Measurements from ENCODE around the gene ADAD2.

The ADAD2 gene

DNA sequence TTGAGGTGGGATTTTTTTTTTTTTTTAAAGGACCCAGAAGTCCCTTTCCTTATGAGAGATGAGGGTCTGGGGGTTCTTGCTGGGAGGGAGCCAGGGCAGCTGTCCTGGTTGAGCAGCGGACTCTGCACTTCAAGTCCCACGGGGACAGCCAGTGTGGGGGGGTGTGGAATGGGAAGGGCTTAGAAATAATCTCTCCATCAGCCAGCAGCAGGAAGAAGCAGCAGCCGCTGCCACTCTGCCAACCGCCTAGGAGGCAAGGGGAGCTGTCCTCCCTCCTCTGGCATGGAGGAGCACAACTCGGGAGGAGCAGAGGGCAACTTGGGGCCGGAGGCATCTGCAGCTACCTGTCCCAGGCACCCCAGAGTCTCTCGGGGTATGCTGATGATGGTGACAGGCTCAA is 49.0 kb downstream of the ADAD2 start, which contains the start of gene KCNG4:
Gene KCNG4, minus strand, starts transcription at position 104 of the 400 bp plus-strand sequence. CDS start 2,527 bp downstream, outside the sequence.
- Histone ChIP-seq H3K4me1 (ENCODE audit: insufficient read depth, low read length) (no peaks in the 10 kb centered on the region), H3K4me3 (ENCODE audit: low read depth in 1 of 2, low read length in 2 of 2) (no peak within 1 kb of the TSS), H3K27ac (ENCODE audit: low read length) (no peak within 1 kb of the TSS), H4K20me1 (ENCODE audit: insufficient read depth, low read length) (peaks cover 7% of the 10 kb centered on the region; the same call in 1 of the 2 replicates), H3K9ac (ENCODE audit: low read depth, low read length) (no peak within 1 kb of the TSS), H3K36me3 (ENCODE audit: insufficient read depth, low read length) (no peaks in the 10 kb centered on the region), H3K79me2 (ENCODE audit: insufficient read depth, low read length) (no peaks in the 10 kb centered on the region), H3K4me2 (ENCODE audit: insufficient read depth, low read length) (no peak within 1 kb of the TSS), H3K9me3 (ENCODE audit: insufficient read depth, low read length, severe bottlenecking) (no peaks in the 10 kb centered on the region), H2AFZ (ENCODE audit: low read depth, low read length) (no peak within 1 kb of the TSS), H3K27me3 (ENCODE audit: insufficient read depth, low read length, poor library complexity) (peaks cover 33% of the 10 kb centered on the region)
- ATAC-seq (ENCODE audit: insufficient read depth, low read depth) = no peak
- no peak for TF ChIP-seq EZH2 (IDR thresholded peaks at IDR 0.05; ENCODE audit: borderline replicate concordance, low read depth, low read length, severe bottlenecking)
- TF ChIP-seq, protein P1, sequence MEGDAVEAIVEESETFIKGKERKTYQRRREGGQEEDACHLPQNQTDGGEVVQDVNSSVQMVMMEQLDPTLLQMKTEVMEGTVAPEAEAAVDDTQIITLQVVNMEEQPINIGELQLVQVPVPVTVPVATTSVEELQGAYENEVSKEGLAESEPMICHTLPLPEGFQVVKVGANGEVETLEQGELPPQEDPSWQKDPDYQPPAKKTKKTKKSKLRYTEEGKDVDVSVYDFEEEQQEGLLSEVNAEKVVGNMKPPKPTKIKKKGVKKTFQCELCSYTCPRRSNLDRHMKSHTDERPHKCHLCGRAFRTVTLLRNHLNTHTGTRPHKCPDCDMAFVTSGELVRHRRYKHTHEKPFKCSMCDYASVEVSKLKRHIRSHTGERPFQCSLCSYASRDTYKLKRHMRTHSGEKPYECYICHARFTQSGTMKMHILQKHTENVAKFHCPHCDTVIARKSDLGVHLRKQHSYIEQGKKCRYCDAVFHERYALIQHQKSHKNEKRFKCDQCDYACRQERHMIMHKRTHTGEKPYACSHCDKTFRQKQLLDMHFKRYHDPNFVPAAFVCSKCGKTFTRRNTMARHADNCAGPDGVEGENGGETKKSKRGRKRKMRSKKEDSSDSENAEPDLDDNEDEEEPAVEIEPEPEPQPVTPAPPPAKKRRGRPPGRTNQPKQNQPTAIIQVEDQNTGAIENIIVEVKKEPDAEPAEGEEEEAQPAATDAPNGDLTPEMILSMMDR (IDR thresholded peaks at IDR 0.05; ENCODE audit: borderline replicate concordance, extremely low read depth, low read length, poor library complexity, severe bottlenecking) = no peak
- DNase-seq = no peak

DNA sequence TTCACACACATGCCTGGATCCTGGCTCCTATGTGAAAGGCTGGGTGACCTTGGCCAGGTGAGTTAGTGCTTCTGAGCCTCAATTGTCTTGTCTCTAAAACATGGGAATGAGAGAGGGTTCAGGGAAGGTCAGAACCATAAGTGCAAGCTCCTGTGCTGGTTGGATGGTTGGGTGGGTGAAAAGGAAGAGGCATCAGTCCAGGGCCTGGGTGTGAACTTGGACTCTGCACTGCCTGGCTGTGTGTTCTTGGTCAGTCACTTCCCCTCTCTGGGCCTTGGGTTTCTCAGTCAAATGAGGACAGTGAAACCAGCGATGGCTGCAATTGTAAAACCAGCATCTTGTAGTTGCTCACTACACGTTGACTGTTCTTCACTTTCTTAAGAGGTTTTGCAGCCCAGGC is 49.5 kb downstream of the ADAD2 start:
- no peak overlapping the region for H3K4me2 ChIP-seq (ENCODE audit: insufficient read depth, low read length)
- ATAC-seq (ENCODE audit: insufficient read depth, low read depth) (no peak), DNase-seq (no peak)
- no peaks in the 10 kb centered on the region for H3K79me2 ChIP-seq (ENCODE audit: insufficient read depth, low read length)
- H4K20me1 ChIP-seq (ENCODE audit: insufficient read depth, low read length) = peaks cover 8% of the 10 kb centered on the region; the same call in 1 of the 2 replicates
- no peak overlapping the region for H3K9ac ChIP-seq (ENCODE audit: low read depth, low read length)
- H3K4me1 ChIP-seq (ENCODE audit: insufficient read depth, low read length) = no peaks in the 10 kb centered on the region
- peaks cover 35% of the 10 kb centered on the region for H3K27me3 ChIP-seq (ENCODE audit: insufficient read depth, low read length, poor library complexity)
- TF ChIP-seq EZH2 (IDR thresholded peaks at IDR 0.05; ENCODE audit: borderline replicate concordance, low read depth, low read length, severe bottlenecking) = no peak
- H3K4me3 ChIP-seq (ENCODE audit: low read depth in 1 of 2, low read length in 2 of 2) = no peak overlapping the region
- H3K9me3 ChIP-seq (ENCODE audit: insufficient read depth, low read length, severe bottlenecking) = no peaks in the 10 kb centered on the region
- no peak overlapping the region for H2AFZ ChIP-seq (ENCODE audit: low read depth, low read length)
- H3K36me3 ChIP-seq (ENCODE audit: insufficient read depth, low read length) = no peaks in the 10 kb centered on the region
- no peak overlapping the region for H3K27ac ChIP-seq (ENCODE audit: low read length)

DNA sequence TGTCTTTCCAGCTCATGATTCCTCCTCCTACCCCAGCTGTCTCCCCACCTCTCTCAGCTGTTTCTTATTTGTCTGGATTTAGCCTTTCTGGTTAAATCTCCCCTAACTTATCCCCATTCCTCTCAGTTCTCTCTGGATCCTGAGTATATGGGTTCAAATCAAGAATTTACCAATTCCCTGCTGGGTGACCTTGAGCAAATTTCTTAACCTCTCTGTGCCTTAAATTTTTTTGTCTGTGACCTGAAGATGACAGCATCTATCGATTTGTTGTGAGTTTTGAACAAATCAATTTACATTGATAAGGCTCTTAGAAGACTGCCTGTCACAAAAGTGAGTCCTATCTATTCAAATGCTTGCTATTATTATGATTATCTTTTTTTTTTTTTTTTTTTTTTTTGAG is 50.8 kb downstream of the ADAD2 start:
- Histone ChIP-seq H3K36me3 (ENCODE audit: insufficient read depth, low read length) (no peaks in the 10 kb centered on the region), H3K4me2 (ENCODE audit: insufficient read depth, low read length) (no peak overlapping the region), H3K27ac (ENCODE audit: low read length) (no peak overlapping the region), H3K4me1 (ENCODE audit: insufficient read depth, low read length) (no peaks in the 10 kb centered on the region), H3K9me3 (ENCODE audit: insufficient read depth, low read length, severe bottlenecking) (no peaks in the 10 kb centered on the region), H3K4me3 (ENCODE audit: low read depth in 1 of 2, low read length in 2 of 2) (no peak overlapping the region), H4K20me1 (ENCODE audit: insufficient read depth, low read length) (peaks cover 8% of the 10 kb centered on the region; the same call in 1 of the 2 replicates), H3K27me3 (ENCODE audit: insufficient read depth, low read length, poor library complexity) (peaks cover 35% of the 10 kb centered on the region), H3K9ac (ENCODE audit: low read depth, low read length) (no peak overlapping the region), H3K79me2 (ENCODE audit: insufficient read depth, low read length) (no peaks in the 10 kb centered on the region), H2AFZ (ENCODE audit: low read depth, low read length) (no peak overlapping the region)
- ATAC-seq (ENCODE audit: insufficient read depth, low read depth) (no peak), DNase-seq (no peak)
- TF ChIP-seq EZH2 (IDR thresholded peaks at IDR 0.05; ENCODE audit: borderline replicate concordance, low read depth, low read length, severe bottlenecking) = no peak
- TF ChIP-seq, protein P1 (IDR thresholded peaks at IDR 0.05; ENCODE audit: borderline replicate concordance, extremely low read depth, low read length, poor library complexity, severe bottlenecking) = no peak

DNA sequence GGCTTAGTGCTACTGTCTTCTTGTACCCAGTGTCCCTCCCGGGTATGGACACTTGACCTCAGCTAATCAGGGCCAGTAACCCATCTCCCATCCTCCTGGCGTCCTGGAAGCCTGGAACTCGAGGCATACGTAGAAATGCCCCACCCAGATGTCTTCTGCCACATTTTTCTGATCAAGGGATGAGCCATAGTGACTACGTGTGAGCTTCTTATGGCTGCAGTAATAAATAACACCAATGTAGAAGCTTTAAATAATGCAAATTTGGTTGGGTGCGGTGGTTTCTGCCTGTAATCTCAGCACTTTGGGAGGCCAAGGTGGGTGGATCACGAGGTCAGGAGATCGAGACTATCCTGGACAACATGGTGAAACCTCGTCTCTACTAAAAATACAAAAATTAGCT is 51.9 kb downstream of the ADAD2 start:
- Histone ChIP-seq H3K4me2 (ENCODE audit: insufficient read depth, low read length) (no peak overlapping the region), H3K27ac (ENCODE audit: low read length) (no peak overlapping the region), H3K79me2 (ENCODE audit: insufficient read depth, low read length) (no peaks in the 10 kb centered on the region), H3K9me3 (ENCODE audit: insufficient read depth, low read length, severe bottlenecking) (no peaks in the 10 kb centered on the region), H3K9ac (ENCODE audit: low read depth, low read length) (no peak overlapping the region), H3K27me3 (ENCODE audit: insufficient read depth, low read length, poor library complexity) (peaks cover 35% of the 10 kb centered on the region), H3K4me3 (ENCODE audit: low read depth in 1 of 2, low read length in 2 of 2) (no peak overlapping the region), H2AFZ (ENCODE audit: low read depth, low read length) (no peak overlapping the region), H3K4me1 (ENCODE audit: insufficient read depth, low read length) (no peaks in the 10 kb centered on the region), H4K20me1 (ENCODE audit: insufficient read depth, low read length) (peaks cover 8% of the 10 kb centered on the region; the same call in 1 of the 2 replicates), H3K36me3 (ENCODE audit: insufficient read depth, low read length) (no peaks in the 10 kb centered on the region)
- no peak for DNase-seq
- TF ChIP-seq, protein P1 (IDR thresholded peaks at IDR 0.05; ENCODE audit: borderline replicate concordance, extremely low read depth, low read length, poor library complexity, severe bottlenecking) = no peak
- TF ChIP-seq EZH2 (IDR thresholded peaks at IDR 0.05; ENCODE audit: borderline replicate concordance, low read depth, low read length, severe bottlenecking) = no peak
- no peak for ATAC-seq (ENCODE audit: insufficient read depth, low read depth)

Measured in DND-41 (cell line).